ENCODE data around the gene FLRT1.

The FLRT1 gene

GRCh38 chr11:64069401-64070313, 33.9 kb downstream of the FLRT1 start:
- no peak for DNase-seq

DNA sequence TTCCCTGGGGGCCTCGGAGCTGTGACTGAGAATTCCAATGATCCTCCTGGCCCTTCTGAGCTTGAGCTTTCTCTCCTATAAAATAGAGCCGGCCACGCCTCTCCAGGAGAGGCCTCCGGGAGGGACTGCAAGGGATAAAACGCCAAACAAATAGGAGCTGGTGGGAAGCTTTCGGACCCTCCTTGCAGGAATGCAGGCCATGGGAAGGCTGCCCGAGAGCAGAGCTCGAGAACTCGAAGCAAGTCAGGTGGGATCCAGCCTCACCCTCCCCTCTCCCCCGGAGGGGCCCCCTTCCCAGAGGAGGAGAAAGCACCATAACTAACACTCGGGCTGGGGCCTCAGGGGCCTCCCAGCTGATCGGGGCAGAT, 34.6 kb downstream of the FLRT1 start:
- DNase-seq: no peak

- DNase-seq: no peak
Observed at GRCh38 chr11:64071849-64072248, 36.1 kb downstream of the FLRT1 start.

DNA sequence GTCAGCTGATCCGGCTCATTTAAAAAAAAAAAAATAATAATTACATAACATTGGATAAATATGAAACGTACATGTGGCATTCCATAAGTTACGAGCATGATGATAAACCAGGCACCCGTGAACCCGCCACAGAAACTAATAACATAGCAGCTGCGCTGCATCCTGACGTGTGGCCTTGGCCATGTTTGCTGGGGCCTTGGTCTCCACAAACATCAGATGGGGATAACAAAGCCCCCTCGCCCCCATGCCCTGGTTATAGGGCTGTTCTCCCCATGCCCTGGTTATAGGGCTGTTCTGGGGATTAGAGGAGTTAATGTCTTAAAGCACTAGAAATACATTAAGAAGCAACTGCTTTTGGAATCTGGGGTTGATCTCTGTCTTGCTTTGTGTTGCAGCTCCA, 36.7 kb downstream of the FLRT1 start:
- no peak for DNase-seq

GRCh38 chr11:64072871-64073270, 37.1 kb downstream of the FLRT1 start:
- DNase-seq: no peak

- no peak for DNase-seq
Observed at GRCh38 chr11:64073542-64073941, 37.8 kb downstream of the FLRT1 start.

GRCh38 chr11:64074239-64074638, 38.5 kb downstream of the FLRT1 start:
- no peak for DNase-seq

- no peak for DNase-seq
Observed at GRCh38 chr11:64076758-64077157, 41.0 kb downstream of the FLRT1 start.

GRCh38 chr11:64077607-64078006, 41.9 kb downstream of the FLRT1 start:
- no peak for DNase-seq

- DNase-seq: no peak
Observed at GRCh38 chr11:64078284-64078683, 42.6 kb downstream of the FLRT1 start.

DNA sequence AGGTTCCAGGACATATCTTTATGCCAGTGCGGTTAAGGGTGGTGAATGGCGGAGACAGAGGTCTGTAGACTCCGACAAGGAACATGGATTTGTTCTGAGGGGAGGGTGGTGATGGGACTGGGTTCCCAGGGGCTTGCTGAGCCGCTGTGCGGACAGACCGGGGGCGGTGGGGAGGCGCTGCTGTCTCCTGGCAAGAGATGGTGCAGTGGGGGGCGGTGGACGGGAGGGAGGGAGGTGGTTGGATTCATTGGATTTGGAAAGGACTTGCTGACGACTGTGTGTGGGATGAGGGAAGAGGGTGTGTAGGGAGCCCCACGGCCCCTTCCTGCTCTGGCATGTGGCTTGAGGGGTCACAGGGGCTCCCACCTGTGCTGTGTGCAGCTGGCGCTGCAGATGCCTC, 43.2 kb downstream of the FLRT1 start:
- DNase-seq: no peak

DNA sequence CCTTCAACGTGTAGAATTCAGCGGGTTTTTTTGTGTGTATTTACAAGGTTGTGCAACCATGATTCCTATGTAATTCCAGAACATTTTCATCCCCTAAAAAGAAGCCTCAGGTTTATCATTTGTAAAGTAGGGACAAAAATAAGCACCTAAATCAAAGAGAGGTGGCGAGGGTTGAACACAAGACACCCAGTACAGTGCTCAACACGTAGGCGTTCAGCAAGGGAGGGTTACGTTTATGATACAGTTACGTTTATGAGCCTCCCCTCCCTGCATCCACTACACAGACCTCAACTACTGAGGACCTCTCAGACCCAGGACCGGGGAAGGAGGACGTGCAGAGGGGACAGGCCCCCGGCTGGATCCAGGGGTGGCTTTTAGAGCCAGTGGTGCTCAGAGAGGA, 44.7 kb downstream of the FLRT1 start:
- no peak for DNase-seq

DNA sequence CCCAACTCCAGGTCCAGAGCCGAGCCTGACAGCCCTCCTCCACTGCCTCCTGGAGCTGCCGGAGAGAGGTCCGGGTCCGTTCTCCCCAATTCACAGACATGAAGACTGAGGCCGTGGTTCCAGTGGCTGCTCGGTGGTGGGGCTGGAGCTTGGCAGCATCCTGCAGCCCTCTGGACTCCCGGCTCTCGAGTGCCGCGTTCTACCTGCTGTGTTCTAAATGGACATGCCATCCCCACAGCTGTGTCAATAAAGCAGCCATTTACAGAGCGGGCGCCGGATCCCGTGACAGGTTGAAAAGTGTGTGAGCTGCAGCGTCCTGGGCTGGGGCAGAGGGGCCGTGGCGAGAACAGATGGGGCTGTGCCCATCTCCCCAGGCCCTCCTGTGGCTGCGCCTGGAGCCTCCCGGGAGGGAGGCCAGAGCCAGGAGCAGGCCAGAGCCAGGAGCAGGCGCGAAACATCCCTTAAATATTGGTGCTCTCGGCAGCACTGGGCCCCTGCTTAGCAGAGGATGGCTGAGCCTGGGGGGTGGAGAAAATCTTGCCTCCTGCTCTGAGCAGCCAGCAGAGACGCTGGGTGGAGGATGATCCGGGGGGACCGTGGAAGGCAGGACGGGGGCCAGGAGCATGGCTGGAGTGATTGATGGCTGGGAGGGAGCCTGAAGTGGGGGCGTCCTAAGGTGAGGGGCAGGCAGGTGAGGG, 46.2 kb downstream of the FLRT1 start:
- DNase-seq: no peak

- DNase-seq: no peak
Observed at GRCh38 chr11:64083398-64084080, 47.8 kb downstream of the FLRT1 start.

GRCh38 chr11:64084146-64084950, 48.6 kb downstream of the FLRT1 start:
- no peak for DNase-seq

- no peak for DNase-seq
Observed at GRCh38 chr11:64084951-64085710, 49.4 kb downstream of the FLRT1 start.
